PC-9 (cell line): ENCODE measurements around the gene ODC1. TPM values are rescaled to one million over a fixed set of nuclear protein-coding genes. Genes with fewer than 3 reads are reported as not detected.
A peak's percentile ranks its signal among the peaks of the same experiment; 100 is the strongest.

Experiments
- BruUV-seq: library from RNA; stranded (reverse); fragments of 400-500 nt; replicated peaks from 2 replicates; lab custom pipeline; 2021; lab: Mats Ljungman, UMichigan
- CTCF ChIA-PET: fragments of 300-600 bp; sonication (Branson Sonifier 250); formaldehyde crosslinking; loops from one replicate; lab custom pipeline; 2022; ENCODE audit warnings: antibody characterized with exemption; lab: Charles Lee
- POLR2A ChIA-PET: fragments of 300-600 bp; sonication (Branson Sonifier 250); formaldehyde crosslinking; loops from one replicate; lab custom pipeline; 2022; ENCODE audit warnings: antibody characterized with exemption; ENCODE audit not compliant: unreplicated experiment; lab: Charles Lee
- DNase-seq, 2 experiments: peaks; one replicate each; pipeline versions ENCODE4 v3.0.0 to v3.0.0-alpha.2; 2015 to 2022; ENCODE audit warnings: mixed read lengths in 1 of 2
- H2AFZ ChIP-seq: fragments of 200-600 bp; sonication (generic); 2 replicates; pipeline ENCODE4 v1.8.1; 2017; ENCODE audit warnings: antibody characterized with exemption
- H3F3A ChIP-seq: fragments of 200-600 bp; sonication (generic); 2 replicates; pipeline ENCODE4 v1.8.1; 2017; ENCODE audit warnings: antibody characterized with exemption, mild to moderate bottlenecking, low read depth; ENCODE audit not compliant: insufficient read depth
- H3K27ac ChIP-seq: fragments of 200-600 bp; sonication (generic); 2 replicates; pipeline ENCODE4 v1.6.1; 2016; ENCODE audit warnings: mixed run types
- H3K27me3 ChIP-seq: fragments of 200-600 bp; sonication (generic); 2 replicates; pipeline ENCODE4 v1.6.1; 2016; ENCODE audit warnings: low read depth, mixed run types; ENCODE audit not compliant: insufficient read depth
- H3K36me3 ChIP-seq: fragments of 200-600 bp; sonication (generic); 2 replicates; pipeline ENCODE4 v1.6.1; 2016; ENCODE audit warnings: low read depth, mixed run types
- H3K4me1 ChIP-seq: fragments of 200-600 bp; sonication (generic); replicated peaks from 2 replicates; pipeline ENCODE4 v1.6.1; 2016; ENCODE audit warnings: mixed run types; ENCODE audit not compliant: insufficient read depth
- H3K4me2 ChIP-seq: fragments of 200-600 bp; sonication (generic); 2 replicates; pipeline ENCODE4 v1.6.1; 2017; ENCODE audit warnings: mixed run types
- H3K4me3 ChIP-seq: fragments of 200-600 bp; sonication (generic); 2 replicates; pipeline ENCODE4 v1.6.1; 2016; ENCODE audit warnings: mixed run types
- H3K79me2 ChIP-seq: fragments of 200-600 bp; sonication (generic); 2 replicates; pipeline ENCODE4 v1.6.1; 2017; ENCODE audit warnings: low read depth, mixed run types
- H3K9me2 ChIP-seq: fragments of 200-600 bp; sonication (generic); 2 replicates; pipeline ENCODE4 v1.8.1; 2017; ENCODE audit warnings: mild to moderate bottlenecking; ENCODE audit not compliant: insufficient read depth
- H3K9me3 ChIP-seq: fragments of 200-600 bp; sonication (generic); 2 replicates; pipeline ENCODE4 v1.8.1; 2016; ENCODE audit warnings: low read depth; ENCODE audit not compliant: insufficient read depth
- H4K20me1 ChIP-seq: fragments of 200-600 bp; sonication (generic); 2 replicates; pipeline ENCODE4 v1.8.1; 2017; ENCODE audit not compliant: insufficient read depth
- CTCF ChIP-seq: fragments of 200-600 bp; sonication (generic); conservative IDR thresholded peaks from 2 replicates; pipeline ENCODE4 v1.6.1; 2017; ENCODE audit warnings: mixed run types, antibody characterized with exemption, mild to moderate bottlenecking, moderate library complexity
- EZH2 ChIP-seq: fragments of 200-600 bp; sonication (generic); IDR thresholded peaks from 2 replicates; pipeline ENCODE4 v1.8.0; 2017; ENCODE audit warnings: antibody characterized with exemption, low read depth
- intact Hi-C: fragments of 100-400 bp; cut with micrococcal nuclease; formaldehyde crosslinking; loops from one replicate; pipeline ENCODE4 v1.10.0; 2022; ENCODE audit not compliant: unreplicated experiment
- total RNA-seq: library from RNA; stranded (reverse); gene quantifications from 2 replicates; pipeline ENCODE4 v1.2.3, GENCODE V29; 2021

The ODC1 gene
- total RNA-seq, 1 experiment from 2014 or later: 40.5 TPM

- no peak for TF ChIP-seq CTCF
- TF ChIP-seq EZH2: no peak
- peaks cover 11% of the 10 kb centered on the region for H4K20me1 ChIP-seq
- H3F3A ChIP-seq: peaks cover 65% of the 10 kb centered on the region
- H3K9me3 ChIP-seq: no peaks in the 10 kb centered on the region
- DNase-seq: no peak
- no TSS peak for BruUV-seq
- H3K9me2 ChIP-seq: no peaks in the 10 kb centered on the region
- intact Hi-C loops: no loop called here
- peaks cover 60% of the 10 kb centered on the region for H3K4me1 ChIP-seq
- H3K79me2 ChIP-seq: peaks cover 57% of the 10 kb centered on the region
- ChIA-PET CTCF (interaction anchor here (0.6 to 2.7 kb wide), 8 partner anchors 21 to 611 kb away, joined by 3 to 16 read pairs (median 6); no protein-coding TSS in a partner anchor), POLR2A (no interaction called here)
- H3K4me2 ChIP-seq: no peak overlapping the region
- no peak overlapping the region for H2AFZ ChIP-seq
- no peaks in the 10 kb centered on the region for H3K27me3 ChIP-seq
- H3K4me3 ChIP-seq: no peak overlapping the region
- H3K27ac ChIP-seq: no peak overlapping the region
- H3K36me3 ChIP-seq: peaks cover 6% of the 10 kb centered on the region
Observed at GRCh38 chr2:10410001-10410822, 37.9 kb downstream of the ODC1 start.

- H3K27ac ChIP-seq: peak overlapping the region; percentile 97
- no peaks in the 10 kb centered on the region for H3K9me3 ChIP-seq
- H3K4me2 ChIP-seq: peak overlapping the region; percentile 88
- H4K20me1 ChIP-seq: no peaks in the 10 kb centered on the region
- intact Hi-C loops: loop anchor here (1.0 to 2.0 kb wide), 7 partner anchors 104 to 285 kb away; partner anchors contain the start of gene HPCAL1
- TSS peak; percentile 64 for BruUV-seq
- H3K27me3 ChIP-seq: no peaks in the 10 kb centered on the region
- H3K9me2 ChIP-seq: no peaks in the 10 kb centered on the region
- DNase-seq: peak; percentile 86 to 88
- peaks cover 66% of the 10 kb centered on the region for H3K4me1 ChIP-seq
- POLR2A ChIA-PET: interaction anchor here (0.6 to 0.9 kb wide), 4 partner anchors 125 to 962 kb away, joined by 3 to 4 read pairs (median 4); no protein-coding TSS in a partner anchor
- peaks cover 52% of the 10 kb centered on the region for H3K79me2 ChIP-seq
- peaks cover 6% of the 10 kb centered on the region for H3K36me3 ChIP-seq
- peak overlapping the region; percentile 31; the same call in 1 of the 2 replicates for H3K4me3 ChIP-seq
- H2AFZ ChIP-seq: no peak overlapping the region
- peaks cover 69% of the 10 kb centered on the region for H3F3A ChIP-seq
- CTCF ChIA-PET: interaction anchor here (0.5 to 2.7 kb wide), 22 partner anchors 18 to 336 kb away, joined by 3 to 22 read pairs (median 4); partner anchors contain the start of genes HPCAL1 and ODC1
- TF ChIP-seq EZH2 (no peak), CTCF (peak; percentile 98)
Observed at GRCh38 chr2:10408649-10409579, 39.2 kb downstream of the ODC1 start.
